GM10266 (cell line): ENCODE data around the gene AFAP1L2.

ENCODE experiments used
- DNase-seq: peaks from one replicate; pipeline ENCODE4 v3.0.0; 2012; ENCODE audit errors: extremely low spot score
- TF ChIP-seq, protein P1 (sequence below): IDR thresholded peaks from 2 replicates; pipeline ENCODE4 v1.5.1; 2012; ENCODE audit warnings: mild to moderate bottlenecking, low read depth; ENCODE audit not compliant: control insufficient read depth, insufficient read depth; ENCODE audit errors: missing control alignments

AFAP1L2 gene

DNA sequence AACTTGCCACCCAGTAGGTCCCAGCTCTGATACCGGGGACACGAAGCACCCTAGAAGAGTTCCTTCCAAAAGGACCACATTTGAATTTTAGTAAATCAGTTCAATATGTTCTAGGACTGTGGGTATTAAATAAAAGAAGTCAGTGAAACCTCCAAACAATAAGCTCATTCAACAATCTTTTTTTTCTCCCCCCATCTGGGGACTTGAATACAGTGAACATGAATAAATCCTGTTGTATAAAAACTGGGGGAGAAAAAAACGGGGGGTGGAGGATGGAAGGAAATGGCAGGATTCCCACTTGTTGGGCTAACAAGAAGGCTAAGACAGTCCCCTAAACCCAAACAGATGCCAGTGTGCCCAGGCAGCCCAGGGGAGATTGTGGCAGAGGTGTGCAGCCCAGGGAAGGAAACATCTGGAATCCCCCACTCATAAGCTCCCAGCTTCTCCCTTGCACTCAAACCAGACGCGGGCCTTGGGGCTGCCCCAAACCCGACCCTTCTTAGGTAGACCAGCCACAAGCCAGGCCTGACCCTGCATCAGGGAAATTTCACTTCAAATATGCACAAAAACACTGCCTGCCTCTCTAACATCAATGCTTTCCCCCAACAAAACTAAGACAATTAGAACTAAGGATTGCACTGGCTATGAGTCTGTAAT, 8.8 kb downstream of the AFAP1L2 start:
- no peak for DNase-seq
- TF ChIP-seq, protein P1, sequence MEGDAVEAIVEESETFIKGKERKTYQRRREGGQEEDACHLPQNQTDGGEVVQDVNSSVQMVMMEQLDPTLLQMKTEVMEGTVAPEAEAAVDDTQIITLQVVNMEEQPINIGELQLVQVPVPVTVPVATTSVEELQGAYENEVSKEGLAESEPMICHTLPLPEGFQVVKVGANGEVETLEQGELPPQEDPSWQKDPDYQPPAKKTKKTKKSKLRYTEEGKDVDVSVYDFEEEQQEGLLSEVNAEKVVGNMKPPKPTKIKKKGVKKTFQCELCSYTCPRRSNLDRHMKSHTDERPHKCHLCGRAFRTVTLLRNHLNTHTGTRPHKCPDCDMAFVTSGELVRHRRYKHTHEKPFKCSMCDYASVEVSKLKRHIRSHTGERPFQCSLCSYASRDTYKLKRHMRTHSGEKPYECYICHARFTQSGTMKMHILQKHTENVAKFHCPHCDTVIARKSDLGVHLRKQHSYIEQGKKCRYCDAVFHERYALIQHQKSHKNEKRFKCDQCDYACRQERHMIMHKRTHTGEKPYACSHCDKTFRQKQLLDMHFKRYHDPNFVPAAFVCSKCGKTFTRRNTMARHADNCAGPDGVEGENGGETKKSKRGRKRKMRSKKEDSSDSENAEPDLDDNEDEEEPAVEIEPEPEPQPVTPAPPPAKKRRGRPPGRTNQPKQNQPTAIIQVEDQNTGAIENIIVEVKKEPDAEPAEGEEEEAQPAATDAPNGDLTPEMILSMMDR = no peak

DNA sequence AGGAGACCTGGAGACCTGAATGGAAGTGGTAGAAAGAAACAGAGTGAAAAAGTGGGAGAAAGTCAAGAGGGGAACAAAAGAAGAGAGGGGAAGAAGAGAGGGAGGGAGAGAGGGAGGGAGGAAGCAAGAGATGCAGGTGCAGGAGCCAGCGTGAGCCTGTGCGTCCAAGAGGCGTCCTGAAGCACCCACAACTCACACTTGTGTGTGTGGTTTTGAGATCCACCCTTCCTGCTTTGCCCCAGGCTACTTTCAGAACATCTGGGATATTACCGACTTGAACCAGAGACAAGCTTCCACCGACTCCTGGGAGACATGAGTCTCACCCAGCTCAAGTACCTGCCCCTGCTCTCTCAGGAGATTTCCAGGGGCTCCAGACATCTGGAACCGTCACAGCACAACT, 9.8 kb downstream of the AFAP1L2 start:
- DNase-seq = no peak
- TF ChIP-seq, protein P1 = no peak

DNA sequence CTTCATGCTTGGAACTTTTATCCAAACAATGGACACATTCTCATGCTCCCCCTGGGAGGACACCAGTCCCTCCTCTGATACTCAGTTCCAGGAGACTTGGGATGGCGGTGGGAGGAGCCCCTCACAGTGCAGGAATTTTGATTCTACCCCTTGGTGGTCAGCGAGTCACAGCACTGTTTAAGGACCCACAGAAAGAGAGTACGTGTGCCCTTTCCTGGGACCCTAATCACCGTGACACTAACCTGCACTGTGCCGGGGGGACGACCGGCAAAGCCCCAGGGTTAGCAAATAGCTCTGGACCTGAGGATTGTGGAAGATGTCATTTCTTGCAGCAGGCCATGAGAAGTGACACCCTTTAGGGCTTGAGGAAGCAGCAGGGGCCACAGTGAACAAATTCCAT, 10.4 kb downstream of the AFAP1L2 start:
- TF ChIP-seq, protein P1 = no peak
- no peak for DNase-seq

DNA sequence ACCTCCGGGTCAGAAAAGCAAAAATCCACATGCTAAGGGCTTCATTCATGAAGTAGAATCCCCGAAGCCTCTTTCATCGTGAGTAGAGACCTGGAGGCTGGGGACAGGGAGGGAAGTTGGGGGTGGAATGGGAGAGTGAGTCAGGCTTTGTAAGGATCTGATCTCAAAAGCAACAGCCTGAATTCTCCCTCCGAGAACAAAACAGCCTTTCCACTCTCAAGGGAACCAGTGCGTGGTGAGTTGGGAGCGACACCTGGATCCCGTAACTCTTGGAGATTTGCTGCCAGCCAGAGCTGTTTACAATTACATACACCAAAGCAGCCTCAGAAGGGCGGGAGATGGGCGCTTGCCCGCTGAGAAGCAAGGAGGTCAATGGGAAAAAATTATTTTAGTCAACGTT, 10.8 kb downstream of the AFAP1L2 start:
- TF ChIP-seq, protein P1 = no peak
- DNase-seq = no peak

DNA sequence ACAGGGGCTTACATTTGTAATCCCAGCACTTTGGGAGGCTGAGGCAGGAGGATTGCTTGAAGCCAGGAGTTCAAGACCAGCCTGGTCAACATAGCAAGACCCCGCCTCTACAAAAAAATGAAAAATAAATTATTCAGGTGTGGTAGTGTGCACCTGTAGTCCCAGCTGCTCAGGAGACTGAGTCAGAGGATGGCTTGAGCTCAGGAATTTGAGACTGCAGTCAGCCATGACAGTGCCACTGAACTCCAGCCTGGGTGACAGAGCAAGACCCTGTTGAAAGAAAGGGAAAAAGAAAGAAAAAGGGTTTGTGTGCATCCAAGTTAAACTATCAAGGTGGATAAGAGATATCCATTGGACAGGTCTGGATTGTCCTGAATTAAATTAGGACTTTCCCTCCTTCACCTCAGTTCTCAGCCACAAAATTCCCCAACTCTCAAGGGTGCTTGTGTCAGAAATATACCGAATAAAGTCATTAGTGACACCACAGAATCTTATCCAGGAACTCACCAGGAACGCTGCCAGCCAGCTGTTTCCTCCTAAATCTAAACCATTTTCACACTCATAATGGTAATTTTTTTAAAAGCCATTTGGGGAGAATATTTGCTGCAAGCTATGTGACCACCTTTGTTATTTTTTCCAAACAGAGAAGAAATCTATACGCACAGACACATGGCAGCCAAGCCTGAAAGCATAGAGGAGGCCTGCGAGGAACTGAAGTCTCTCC, 12.0 kb downstream of the AFAP1L2 start:
- DNase-seq = no peak
- TF ChIP-seq, protein P1 = no peak

DNA sequence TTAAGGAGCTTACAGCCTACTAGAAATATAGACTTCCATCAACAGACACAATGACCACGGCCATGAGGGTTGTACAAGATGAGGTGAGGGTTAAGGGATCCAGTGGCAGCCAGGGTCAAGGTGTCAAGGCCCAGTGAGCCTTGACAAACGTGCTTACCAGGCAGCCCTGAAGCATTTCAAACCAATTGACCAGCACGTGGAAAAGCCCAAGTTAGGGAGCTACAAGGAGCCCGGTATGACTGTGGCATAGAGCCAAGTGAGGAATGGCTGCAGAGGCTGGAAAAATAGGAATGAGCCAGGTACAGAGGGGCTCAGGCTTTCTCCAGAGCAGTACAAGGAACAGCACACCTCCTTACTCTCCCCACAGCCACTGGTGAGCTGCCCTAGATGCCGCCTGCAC, 12.7 kb downstream of the AFAP1L2 start:
- no peak for DNase-seq

More for the DNA sequence above, 12.7 kb downstream of the AFAP1L2 start:
- TF ChIP-seq, protein P1 = no peak
